ENCODE results near the gene ANKZF1.

ANKZF1 gene

GRCh38 chr2:219274361-219274921 lies 44.8 kb downstream of the ANKZF1 start:
- Histone ChIP-seq H3K27me3 (replicated peaks; ENCODE audit: control insufficient read depth, insufficient read depth, low read length) (no peaks in the 10 kb centered on the region), H3K4me3 (replicated peaks; ENCODE audit: low read depth, low read length) (no peak overlapping the region), H3K36me3 (ENCODE audit: control insufficient read depth, insufficient read depth, low read length) (no peaks in the 10 kb centered on the region)
- no peak for TF ChIP-seq CTCF (IDR thresholded peaks at IDR 0.05; ENCODE audit: insufficient read depth, low read length, poor library complexity, severe bottlenecking)
- DNase-seq (ENCODE audit: extremely low read depth, insufficient read length) = no peak

GRCh38 chr2:219277703-219278654 lies 48.4 kb downstream of the ANKZF1 start:
- peak; percentile 77 for DNase-seq (ENCODE audit: extremely low read depth, insufficient read length)
- Histone ChIP-seq H3K27me3 (replicated peaks; ENCODE audit: control insufficient read depth, insufficient read depth, low read length) (no peaks in the 10 kb centered on the region), H3K4me3 (replicated peaks; ENCODE audit: low read depth, low read length) (peak overlapping the region; percentile 62), H3K36me3 (ENCODE audit: control insufficient read depth, insufficient read depth, low read length) (peaks cover 12% of the 10 kb centered on the region)
- TF ChIP-seq CTCF (IDR thresholded peaks at IDR 0.05; ENCODE audit: insufficient read depth, low read length, poor library complexity, severe bottlenecking) = peak; percentile 98

DNA sequence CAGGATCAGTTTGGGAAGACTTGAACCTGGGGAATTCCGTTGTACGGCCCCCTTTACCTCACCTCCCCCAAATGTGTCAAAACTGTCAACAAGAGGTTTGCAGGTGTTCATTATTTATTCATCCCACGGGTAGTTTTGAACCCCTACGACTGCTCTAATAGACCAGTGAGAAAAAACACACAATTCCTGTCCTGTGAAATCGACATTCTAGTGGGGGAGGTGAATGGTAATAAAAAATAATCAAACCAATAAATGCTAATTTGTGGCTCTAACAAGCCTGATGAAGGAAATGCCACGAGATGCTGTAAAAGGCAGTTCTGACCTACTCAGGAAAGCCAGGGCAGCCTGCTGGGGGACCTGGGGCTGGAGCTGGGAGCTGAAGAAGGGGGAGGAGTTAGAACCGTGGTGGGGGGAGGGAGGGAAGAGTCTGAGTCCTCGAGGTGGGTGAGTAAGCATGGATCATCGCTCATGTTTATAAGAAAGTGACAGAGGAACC lies 49.1 kb downstream of the ANKZF1 start:
- H3K4me3 ChIP-seq (replicated peaks; ENCODE audit: low read depth, low read length) = peak overlapping the region; percentile 39
- H3K27me3 ChIP-seq (replicated peaks; ENCODE audit: control insufficient read depth, insufficient read depth, low read length) = no peaks in the 10 kb centered on the region
- no peak for TF ChIP-seq CTCF (IDR thresholded peaks at IDR 0.05; ENCODE audit: insufficient read depth, low read length, poor library complexity, severe bottlenecking)
- peaks cover 13% of the 10 kb centered on the region for H3K36me3 ChIP-seq (ENCODE audit: control insufficient read depth, insufficient read depth, low read length)
- DNase-seq (ENCODE audit: extremely low read depth, insufficient read length) = no peak

- peak; percentile 29 for TF ChIP-seq CTCF (IDR thresholded peaks at IDR 0.05; ENCODE audit: insufficient read depth, low read length, poor library complexity, severe bottlenecking)
- peaks cover 14% of the 10 kb centered on the region for H3K36me3 ChIP-seq (ENCODE audit: control insufficient read depth, insufficient read depth, low read length)
- DNase-seq (ENCODE audit: extremely low read depth, insufficient read length) = peak; percentile 98
- peak within 1 kb of the TSS; percentile 64 for H3K4me3 ChIP-seq (replicated peaks; ENCODE audit: low read depth, low read length)
- no peaks in the 10 kb centered on the region for H3K27me3 ChIP-seq (replicated peaks; ENCODE audit: control insufficient read depth, insufficient read depth, low read length)
These were observed 49.7 kb downstream of the ANKZF1 start, which contains the start of gene DNAJB2 for GRCh38 chr2:219279151-219279915. Gene DNAJB2 (plus strand): TSS chr2:219279366. CDS start chr2:219279834, 468 bp downstream.

- TF ChIP-seq CTCF (IDR thresholded peaks at IDR 0.05; ENCODE audit: insufficient read depth, low read length, poor library complexity, severe bottlenecking) = no peak
- Histone ChIP-seq H3K4me3 (replicated peaks; ENCODE audit: low read depth, low read length) (peak overlapping the region; percentile 64), H3K36me3 (ENCODE audit: control insufficient read depth, insufficient read depth, low read length) (peaks cover 17% of the 10 kb centered on the region), H3K27me3 (replicated peaks; ENCODE audit: control insufficient read depth, insufficient read depth, low read length) (no peaks in the 10 kb centered on the region)
- DNase-seq (ENCODE audit: extremely low read depth, insufficient read length) = no peak
These were observed 50.4 kb downstream of the ANKZF1 start for GRCh38 chr2:219279916-219280516.

Data from GM06990 (cell line).